K562 (cell line): Measurements from ENCODE around the gene TMEM247. TPM values are rescaled to one million over a fixed set of nuclear protein-coding genes. Genes with fewer than 3 reads are reported as not detected.

Experiments
- ATAC-seq: fragments of 200-7000 bp; cut with Tn5 transposase; 3 replicates; pipeline ENCODE4 v1.9.1; 2020; ENCODE audit warnings: moderate library complexity
- BruUV-seq: library from RNA; stranded (reverse); fragments of 400-500 nt; replicated peaks from 2 replicates; lab custom pipeline; 2021; lab: Mats Ljungman, UMichigan
- CTCF ChIA-PET: fragments of 300-600 bp; formaldehyde crosslinking; extraction: SDS; loops from one replicate; lab custom pipeline; 2021; ENCODE audit warnings: low intra/inter-chr PET ratio; lab: Yijun Ruan, JAX
- POLR2A ChIA-PET: fragments of 300-600, 350-650 bp; sonication (Branson Sonifier 250); formaldehyde crosslinking; extraction: SDS; loops from one replicate; lab custom pipeline; 2021; ENCODE audit warnings: antibody characterized with exemption, inconsistent platforms; lab: Yijun Ruan, JAX
- DNase-seq, 4 experiments: peaks; one replicate each; pipeline versions ENCODE4 v3.0.0 to v3.0.0-alpha.2; 2011 to 2018; ENCODE audit warnings: low spot score in 3 of 4, mixed read lengths in 3 of 4; ENCODE audit errors: extremely low read depth in 1 of 4
- FAIRE-seq: peaks from 2 replicates; lab custom pipeline; 2011; peaks lifted over from hg19 to GRCh38; lab: Jason Lieb, UNC
- H2AFZ ChIP-seq: 2 replicates; pipeline ENCODE4 v1.6.0; 2011; ENCODE audit warnings: low read depth, low read length, control low read depth, inconsistent platforms
- H3K27ac ChIP-seq: fragments of 200-600 bp; 3 replicates; pipeline ENCODE4 v1.8.0; 2011; ENCODE audit warnings: low read depth, mild to moderate bottlenecking, control low read depth, inconsistent platforms, low read length, moderate library complexity, mixed read lengths; ENCODE audit errors: extremely low read depth
- H3K27me3 ChIP-seq, 2 experiments: fragments of 300-600 bp in 1 of 2; 2 replicates in 1 of 2; 3 replicates in 1 of 2; pipeline versions ENCODE4 v1.6.0 to v1.8.0; 2011; ENCODE audit warnings: inconsistent platforms in 2 of 2, low read length in 2 of 2, mild to moderate bottlenecking in 1 of 2, mixed read lengths in 1 of 2, moderate library complexity in 1 of 2; ENCODE audit not compliant: control insufficient read depth in 2 of 2, insufficient read depth in 2 of 2
- H3K36me3 ChIP-seq: fragments of 300-600 bp; 3 replicates; pipeline ENCODE4 v1.8.0; 2011; ENCODE audit warnings: mild to moderate bottlenecking, low read length, inconsistent platforms; ENCODE audit not compliant: control insufficient read depth, insufficient read depth
- H3K4me1 ChIP-seq, 2 experiments: fragments of 200-600 bp in 1 of 2; replicated peaks in 1 of 2; 2 replicates in 1 of 2; 3 replicates in 1 of 2; pipeline versions ENCODE4 v1.5.1 to v1.8.0; 2011; ENCODE audit warnings: inconsistent platforms in 2 of 2, low read length in 2 of 2, mild to moderate bottlenecking in 1 of 2, mixed read lengths in 1 of 2, moderate library complexity in 1 of 2; ENCODE audit not compliant: control insufficient read depth in 2 of 2, insufficient read depth in 2 of 2
- H3K4me2 ChIP-seq: 2 replicates; pipeline ENCODE4 v1.6.1; 2011; ENCODE audit warnings: low read length, control low read depth, inconsistent platforms, mixed read lengths; ENCODE audit not compliant: insufficient read depth
- H3K4me3 ChIP-seq: fragments of 200-600 bp; sonication (generic), shearing (Covaris generic); 2 replicates; pipeline ENCODE4 v1.5.1; 2016; ENCODE audit warnings: control low read depth, inconsistent platforms
- H3K79me2 ChIP-seq: fragments of 200-600 bp; 3 replicates; pipeline ENCODE4 v1.8.0; 2011; ENCODE audit warnings: low read length, inconsistent platforms; ENCODE audit not compliant: control insufficient read depth, insufficient read depth
- H3K9ac ChIP-seq, 2 experiments: 2 replicates each; pipeline versions ENCODE4 v1.6.0 to v1.6.1; 2011; ENCODE audit warnings: low read depth in 2 of 2, low read length in 2 of 2, control low read depth in 1 of 2, inconsistent platforms in 1 of 2, mild to moderate bottlenecking in 1 of 2, mixed read lengths in 1 of 2; ENCODE audit not compliant: insufficient read depth in 1 of 2
- H3K9me1 ChIP-seq: one replicate; pipeline ENCODE4 v1.6.0; 2011; ENCODE audit warnings: inconsistent platforms, mild to moderate bottlenecking, low read length, moderate library complexity; ENCODE audit not compliant: control insufficient read depth, insufficient read depth
- H3K9me3 ChIP-seq: replicated peaks from 2 replicates; pipeline ENCODE4 v1.5.1; 2011; ENCODE audit warnings: low read depth, low read length, inconsistent platforms; ENCODE audit not compliant: control insufficient read depth, insufficient read depth
- H4K20me1 ChIP-seq: replicated peaks from 2 replicates; pipeline ENCODE4 v1.6.1; 2011; ENCODE audit warnings: low read length, inconsistent platforms, mixed read lengths; ENCODE audit not compliant: control insufficient read depth, insufficient read depth
- CAMTA2 ChIP-seq: fragments of 250-450 bp; sonication (Bioruptor Pico); conservative IDR thresholded peaks from 2 replicates; pipeline ENCODE4 v1.5.1; 2022
- EZH2 ChIP-seq: IDR thresholded peaks from 2 replicates; pipeline ENCODE4 v1.6.1; 2012; ENCODE audit warnings: low read depth, mild to moderate bottlenecking, inconsistent platforms, low read length, borderline replicate concordance
- FOSL1 ChIP-seq: fragments of 200-800 bp; sonication (Bioruptor generic); conservative IDR thresholded peaks from 2 replicates; pipeline ENCODE4 v1.6.1; 2016; ENCODE audit warnings: missing genetic modification characterization, missing compliant biosample characterization
- JUND ChIP-seq, 2 experiments: IDR thresholded peaks; 2 replicates in 1 of 2; 3 replicates in 1 of 2; pipeline ENCODE4 v1.6.1; 2011; ENCODE audit warnings: borderline replicate concordance in 2 of 2, low read depth in 2 of 2, low read length in 2 of 2, improper control_type of control experiment in 1 of 2, missing biosample characterization in 1 of 2, missing genetic modification characterization in 1 of 2, missing genetic modification reagents in 1 of 2
- PHB2 ChIP-seq: fragments of 450-650 bp; IDR thresholded peaks from 2 replicates; pipeline ENCODE4 v1.6.1; 2017; ENCODE audit warnings: low read depth
- PHF20 ChIP-seq: fragments of 450-650 bp; IDR thresholded peaks from 2 replicates; pipeline ENCODE4 v1.6.1; 2018; ENCODE audit not compliant: partially characterized antibody
- RBM39 ChIP-seq: fragments of 200-400 bp; formaldehyde crosslinking; optimal IDR thresholded peaks from 2 replicates; pipeline ENCODE3; 2018; ENCODE audit warnings: low read depth, low read length
- ZNF121 ChIP-seq: sonication (generic); formaldehyde crosslinking; conservative IDR thresholded peaks from 2 replicates; pipeline ENCODE4 v1.8.0; 2022; ENCODE audit warnings: missing genetic modification reagents
- ZNF584 ChIP-seq: fragments of 200-800 bp; sonication (Bioruptor generic); IDR thresholded peaks from 2 replicates; pipeline ENCODE4 v1.6.1; 2016; ENCODE audit warnings: low read depth, mild to moderate bottlenecking, missing genetic modification characterization, missing compliant biosample characterization
- WGBS: fragments of 100-300 bp; shearing (Covaris generic); methylation state at CpG from one replicate; pipeline ENCODE4 v1.1.6; 2016; ENCODE audit warnings: low coverage, mixed read lengths; ENCODE audit not compliant: insufficient coverage; ENCODE audit errors: missing lambda C conversion rate; 5-methylcytosine and 5-hydroxymethylcytosine counted together
- in situ Hi-C: fragments of 300-500 bp; cut with MboI; formaldehyde crosslinking; loops from 4 replicates; pipeline ENCODE4 v1.15.0; 2018; ENCODE audit warnings: inconsistent platforms, mixed read lengths
- intact Hi-C: fragments of 100-400 bp; cut with micrococcal nuclease; formaldehyde crosslinking; loops from 2 replicates; pipeline ENCODE4 v1.14.2; 2022
- polyA plus RNA-seq, 8 experiments: library from polyadenylated mRNA; depleted of rRNA in 4 of 8; stranded (reverse) in 5 of 8; unstranded in 3 of 8; fragments of >200 nt; fragmentation: Nextera tagmentation in 2 of 8; fragmentation: Illumina TruSeq in 1 of 8; extraction: Ambion mirVana in 2 of 8; extraction: Trizol in 1 of 8; gene quantifications; 2 replicates each; pipeline versions ENCODE4 v1.2.1 to v1.2.3, GENCODE V29; 2011 to 2014; ENCODE audit warnings: inconsistent platforms in 1 of 8, missing spikeins in 1 of 8
- total RNA-seq, 7 experiments: library from RNA; depleted of rRNA in 6 of 7; stranded (reverse); fragments of >200 nt in 6 of 7; fragmentation: Illumina TruSeq in 2 of 7; extraction: Trizol in 2 of 7; gene quantifications; 2 replicates each; pipeline versions ENCODE4 v1.2.1 to v1.2.3, GENCODE V29; 2011 to 2021; ENCODE audit warnings: low replicate concordance in 1 of 7
- TF ChIP-seq, protein P1 (sequence below), 2 experiments: IDR thresholded peaks; 2 replicates each; pipeline ENCODE4 v1.6.1; 2011; ENCODE audit warnings: borderline replicate concordance in 1 of 2, control low read depth in 1 of 2, low read depth in 1 of 2, low read length in 1 of 2, mild to moderate bottlenecking in 1 of 2, mixed read lengths in 1 of 2, moderate library complexity in 1 of 2; ENCODE audit not compliant: insufficient read depth in 1 of 2, insufficient read length in 1 of 2, poor library complexity in 1 of 2, severe bottlenecking in 1 of 2; ENCODE audit errors: extremely low read depth in 1 of 2

The TMEM247 gene
- total and polyA plus RNA-seq, 9 of the 15 experiments (the other 6 are each of a cell fraction or from before 2014, with no cell fraction given) = 0.24 to 4.7 (median 3.1) TPM

GRCh38 chr2:46508312-46508711 is 28.9 kb downstream of the TMEM247 start:
- no peak overlapping the region for H3K9ac ChIP-seq
- no peak for ATAC-seq
- no peaks in the 10 kb centered on the region for H3K4me1 ChIP-seq
- no peaks in the 10 kb centered on the region for H3K27me3 ChIP-seq
- in situ Hi-C loops = no loop called here
- POLR2A ChIA-PET = no interaction called here
- intact Hi-C loops = no loop called here
- no peaks in the 10 kb centered on the region for H3K9me3 ChIP-seq
- H3K36me3 ChIP-seq = no peaks in the 10 kb centered on the region
- no peak for DNase-seq
- 83% methylated on average over 1 of the region's 3 CpGs for WGBS
- H4K20me1 ChIP-seq = no peaks in the 10 kb centered on the region
- no peak overlapping the region for H3K4me2 ChIP-seq
- CTCF ChIA-PET = interaction anchor here (0.6 kb wide), 1 partner anchor 704 kb away, joined by 3 read pairs; no protein-coding TSS in a partner anchor
- FAIRE-seq = no peak
- no TSS peak for BruUV-seq
- TF ChIP-seq ZNF121 (CRISPR knock-in tag) = peak; percentile 90
- TF ChIP-seq PHF20 = no peak
- no peaks in the 10 kb centered on the region for H3K9me1 ChIP-seq
- H3K27ac ChIP-seq = no peak overlapping the region
- no peaks in the 10 kb centered on the region for H3K79me2 ChIP-seq
- H3K4me3 ChIP-seq = no peak overlapping the region
- no peak overlapping the region for H2AFZ ChIP-seq

GRCh38 chr2:46508759-46509158 is 29.4 kb downstream of the TMEM247 start:
- POLR2A ChIA-PET = interaction anchor here (0.6 kb wide), 1 partner anchor 12 kb away, joined by 4 read pairs; no protein-coding TSS in a partner anchor
- CTCF ChIA-PET = no interaction called here
- Histone ChIP-seq H3K79me2 (no peaks in the 10 kb centered on the region), H3K9ac (no peak overlapping the region), H4K20me1 (no peaks in the 10 kb centered on the region), H3K9me1 (no peaks in the 10 kb centered on the region), H3K4me3 (no peak overlapping the region), H2AFZ (no peak overlapping the region), H3K36me3 (no peaks in the 10 kb centered on the region), H3K4me1 (no peaks in the 10 kb centered on the region), H3K9me3 (no peaks in the 10 kb centered on the region), H3K27me3 (no peaks in the 10 kb centered on the region), H3K4me2 (no peak overlapping the region), H3K27ac (no peak overlapping the region)
- in situ Hi-C loops (no loop called here), intact Hi-C loops (no loop called here)
- DNase-seq (no peak), ATAC-seq (no peak), FAIRE-seq (peak; percentile 42)
- 38% methylated on average over 3 of the region's 3 CpGs for WGBS
- TF ChIP-seq, protein P1, sequence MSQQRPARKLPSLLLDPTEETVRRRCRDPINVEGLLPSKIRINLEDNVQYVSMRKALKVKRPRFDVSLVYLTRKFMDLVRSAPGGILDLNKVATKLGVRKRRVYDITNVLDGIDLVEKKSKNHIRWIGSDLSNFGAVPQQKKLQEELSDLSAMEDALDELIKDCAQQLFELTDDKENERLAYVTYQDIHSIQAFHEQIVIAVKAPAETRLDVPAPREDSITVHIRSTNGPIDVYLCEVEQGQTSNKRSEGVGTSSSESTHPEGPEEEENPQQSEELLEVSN (IDR thresholded peaks at IDR 0.05; ENCODE audit: borderline replicate concordance in 1 of 2, extremely low read depth in 1 of 2, insufficient read depth in 1 of 2, insufficient read length in 1 of 2, low read depth in 1 of 2, low read length in 1 of 2, poor library complexity in 1 of 2, severe bottlenecking in 1 of 2) = peak in 1 of 2 experiments; percentile 21
- TF ChIP-seq FOSL1 (tag) (no peak), CAMTA2 (CRISPR knock-in tag) (no peak), JUND (IDR thresholded peaks at IDR 0.05; ENCODE audit: borderline replicate concordance, low read depth, low read length) (no peak), JUND (tag; IDR thresholded peaks at IDR 0.05; ENCODE audit: borderline replicate concordance, low read depth, low read length) (no peak), RBM39 (no peak), EZH2 (no peak), ZNF584 (no peak), PHB2 (no peak)
- BruUV-seq = no TSS peak
